Fibroblast of the aortic adventitia (primary cell): ENCODE measurements around the gene IL12RB1. TPM values are rescaled to one million over a fixed set of nuclear protein-coding genes. Genes with fewer than 3 reads are reported as not detected.

ENCODE experiments used
- DNase-seq: peaks from one replicate; pipeline ENCODE4 v3.0.0-alpha.2; 2010; ENCODE audit warnings: low read depth
- H3K4me3 ChIP-seq: 2 replicates; pipeline ENCODE4 v1.5.1; 2011; ENCODE audit warnings: low read depth, mild to moderate bottlenecking, control low read depth, low read length, moderate library complexity
- CTCF ChIP-seq: IDR thresholded peaks from 2 replicates; pipeline ENCODE4 v1.5.1; 2011; ENCODE audit warnings: mild to moderate bottlenecking, low read length, control low read depth, inconsistent platforms; ENCODE audit not compliant: insufficient read depth
- total RNA-seq: library from RNA; depleted of rRNA; stranded (reverse); fragments of >200 nt; gene quantifications from 2 replicates; pipeline ENCODE4 v1.2.3, GENCODE V29; 2012; ENCODE audit warnings: low replicate concordance

The IL12RB1 gene
- not detected in 2 replicates for total RNA-seq

GRCh38 chr19:18086590-18087138 lies at the start of gene IL12RB1:
TSS of gene IL12RB1 (minus strand) at chr19:18086934. CDS start at chr19:18086823, 111 bp downstream.
- no peak for TF ChIP-seq CTCF
- DNase-seq: no peak
- H3K4me3 ChIP-seq: peak within 1 kb of the TSS; percentile 17

- H3K4me3 ChIP-seq: no peak overlapping the region
- no peak for TF ChIP-seq CTCF
- no peak for DNase-seq
These were observed 49.2 kb upstream of the IL12RB1 start for GRCh38 chr19:18135712-18136584.

- DNase-seq: no peak
- no peak for TF ChIP-seq CTCF
These were observed 45.3 kb upstream of the IL12RB1 start for GRCh38 chr19:18131841-18132596.

GRCh38 chr19:18130523-18131242 lies 43.9 kb upstream of the IL12RB1 start:
- no peak for TF ChIP-seq CTCF
- DNase-seq: no peak
- no peak overlapping the region for H3K4me3 ChIP-seq

More at GRCh38 chr19:18131841-18132596, 45.3 kb upstream of the IL12RB1 start:
- H3K4me3 ChIP-seq: no peak overlapping the region

GRCh38 chr19:18128805-18129204 lies 42.1 kb upstream of the IL12RB1 start:
- DNase-seq: no peak
- TF ChIP-seq CTCF: no peak
- H3K4me3 ChIP-seq: no peak overlapping the region

GRCh38 chr19:18128044-18128443 lies 41.3 kb upstream of the IL12RB1 start:
- TF ChIP-seq CTCF: no peak
- DNase-seq: no peak
- no peak overlapping the region for H3K4me3 ChIP-seq
